GM19468 (cell line): Measurements from ENCODE around the gene SIGLEC15.

Source experiments
- ATAC-seq: cut with Tn5 transposase; IDR thresholded peaks from one replicate; pipeline ENCODE4 v1.9.1; 2021; ENCODE audit warnings: mild to moderate bottlenecking, moderate library complexity, moderate number of reproducible peaks; ENCODE audit not compliant: unreplicated experiment; ENCODE audit errors: extremely low read depth

The SIGLEC15 gene

DNA sequence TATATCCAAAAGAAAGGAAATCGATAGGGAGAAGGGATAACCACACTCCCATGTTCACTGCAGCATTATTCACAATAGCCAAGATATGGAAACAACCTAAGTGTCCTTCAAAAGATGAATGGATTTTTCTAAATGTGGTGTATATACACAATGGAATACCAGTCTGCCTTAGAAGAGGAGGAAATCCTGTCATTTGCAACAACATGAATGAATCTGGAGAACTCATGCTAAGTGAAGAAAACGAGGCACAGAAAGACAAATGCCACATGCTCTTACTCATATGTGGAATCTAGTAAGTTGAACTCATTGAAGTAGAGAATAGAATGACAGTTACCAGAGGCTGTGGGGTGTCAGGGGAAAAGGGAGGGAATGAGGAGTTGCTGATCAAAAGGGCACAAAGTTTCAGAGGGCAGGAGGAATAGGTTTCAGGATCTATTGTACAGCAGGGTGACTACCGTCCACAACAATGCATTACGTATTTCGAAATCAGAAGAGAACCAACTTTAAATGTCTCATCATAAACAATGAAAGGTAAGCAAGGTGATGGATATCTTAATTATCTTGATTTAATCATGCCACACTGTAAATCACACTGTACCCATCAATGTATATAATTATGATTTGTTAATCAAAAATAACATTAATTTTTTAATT, 46.1 kb downstream of the SIGLEC15 start:
- no peak for ATAC-seq

DNA sequence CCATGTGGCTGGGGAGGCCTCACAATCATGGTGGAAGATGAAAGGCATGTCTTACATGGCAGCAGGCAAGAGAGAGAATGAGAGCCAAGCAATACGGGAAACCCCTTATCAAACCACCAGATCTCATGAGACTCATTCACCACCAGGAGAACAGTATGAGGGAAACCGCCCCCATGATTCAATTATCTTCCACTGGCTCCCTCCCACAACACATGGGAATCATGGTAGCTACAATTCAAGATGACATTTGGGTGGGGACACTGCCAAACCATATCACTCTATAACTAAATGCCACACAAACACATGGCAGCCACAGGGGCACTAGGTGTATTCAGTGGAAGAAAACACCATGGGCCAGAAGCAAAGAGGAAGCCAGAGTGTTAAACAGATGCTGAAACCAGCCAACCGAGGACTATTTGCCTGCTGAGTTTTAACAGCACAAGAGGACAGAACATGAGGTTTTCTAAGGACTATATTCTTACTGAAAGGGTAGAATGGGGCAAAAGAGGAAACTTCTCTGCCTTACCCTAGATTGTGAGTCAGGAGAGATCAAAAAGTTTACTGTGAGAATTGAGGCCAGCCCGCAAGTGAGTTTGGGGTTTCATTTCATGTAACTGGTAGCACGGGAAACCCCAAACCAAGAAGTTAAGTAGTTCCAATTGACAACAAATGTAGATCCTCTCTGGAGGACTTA, 49.2 kb downstream of the SIGLEC15 start:
- peak; percentile 88 for ATAC-seq

DNA sequence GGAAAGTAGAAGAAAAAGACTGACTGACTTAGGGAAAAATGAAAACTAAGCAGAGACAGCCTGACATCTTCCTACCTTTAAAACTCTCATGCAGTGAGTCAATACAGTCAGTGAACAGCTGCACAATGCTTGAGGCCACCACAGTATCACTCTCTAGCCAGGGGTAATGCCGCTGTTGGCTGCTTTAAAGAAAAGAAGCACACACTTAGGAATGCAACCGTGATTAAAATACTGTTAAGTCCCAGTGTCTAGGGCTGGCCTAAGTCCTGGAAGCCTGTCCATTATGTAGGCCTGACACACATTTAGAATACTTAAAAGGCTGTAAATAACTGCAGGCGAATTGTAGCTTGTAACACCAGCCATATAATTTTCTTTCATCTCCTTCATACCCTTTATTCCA, 50.7 kb downstream of the SIGLEC15 start:
- no peak for ATAC-seq

DNA sequence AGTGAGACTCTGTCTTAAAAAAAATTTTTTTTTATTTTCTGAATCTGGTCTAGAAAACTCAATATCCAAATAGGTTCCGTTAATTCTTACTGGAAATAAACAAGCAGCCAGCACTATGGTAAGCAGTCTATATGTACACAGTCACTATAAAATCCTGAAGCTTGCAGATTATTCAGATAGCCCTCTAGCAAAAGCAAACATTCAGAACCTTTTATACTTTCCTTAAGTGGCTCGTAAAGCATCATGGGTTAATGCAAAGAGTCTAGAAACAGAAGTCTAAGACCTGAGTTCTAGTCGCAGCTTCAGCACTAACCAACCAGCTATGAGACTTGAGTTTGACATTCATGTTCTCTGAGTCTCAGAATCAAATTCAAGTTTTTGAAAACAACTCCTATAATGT, 51.9 kb downstream of the SIGLEC15 start:
- ATAC-seq = no peak

DNA sequence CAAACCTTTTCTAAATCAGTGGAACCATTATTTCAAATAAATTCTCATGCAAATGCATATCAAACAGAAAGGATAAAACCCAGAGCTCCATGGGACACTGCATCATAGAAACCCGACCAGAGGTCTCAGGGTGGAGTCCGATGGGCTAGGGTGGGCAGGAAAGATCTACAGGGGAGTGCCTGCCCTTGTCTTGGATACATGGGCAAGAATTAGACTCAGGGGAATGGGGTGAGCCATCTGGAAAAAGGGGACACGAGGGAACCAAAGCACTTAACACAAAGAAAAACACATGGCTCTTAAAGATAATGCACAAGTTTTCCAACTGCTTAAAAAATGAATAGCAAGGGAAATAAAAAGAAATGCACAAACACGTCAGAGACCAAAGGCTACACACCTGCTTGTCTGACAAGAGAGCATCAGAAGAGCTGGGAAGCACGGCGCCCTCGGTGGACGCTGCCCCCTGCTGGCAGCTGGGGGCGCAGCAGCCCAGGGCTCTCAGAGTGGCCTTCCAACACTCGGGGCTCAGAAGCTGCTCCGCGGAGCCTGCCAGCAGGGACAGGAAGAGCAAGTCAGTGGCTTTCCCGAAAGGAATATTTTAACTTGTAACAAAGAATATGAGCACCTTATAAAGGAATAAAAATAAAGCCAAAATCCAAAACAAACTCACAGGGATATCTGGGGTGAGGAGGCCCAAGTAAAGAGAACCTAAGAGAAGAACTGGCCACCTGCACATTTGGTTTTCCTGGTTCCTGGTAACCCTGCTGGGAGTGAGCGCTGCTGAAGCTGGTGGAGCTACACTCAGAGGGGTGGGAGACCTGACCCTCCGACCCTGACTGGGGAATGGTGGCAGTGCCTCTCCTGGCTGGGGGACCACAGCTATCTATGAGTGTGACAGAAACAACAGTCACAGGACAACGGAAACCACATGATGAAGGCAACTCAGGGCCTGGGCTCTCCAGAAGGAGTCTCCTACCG, 54.5 kb downstream of the SIGLEC15 start:
- ATAC-seq = peak; percentile 48

DNA sequence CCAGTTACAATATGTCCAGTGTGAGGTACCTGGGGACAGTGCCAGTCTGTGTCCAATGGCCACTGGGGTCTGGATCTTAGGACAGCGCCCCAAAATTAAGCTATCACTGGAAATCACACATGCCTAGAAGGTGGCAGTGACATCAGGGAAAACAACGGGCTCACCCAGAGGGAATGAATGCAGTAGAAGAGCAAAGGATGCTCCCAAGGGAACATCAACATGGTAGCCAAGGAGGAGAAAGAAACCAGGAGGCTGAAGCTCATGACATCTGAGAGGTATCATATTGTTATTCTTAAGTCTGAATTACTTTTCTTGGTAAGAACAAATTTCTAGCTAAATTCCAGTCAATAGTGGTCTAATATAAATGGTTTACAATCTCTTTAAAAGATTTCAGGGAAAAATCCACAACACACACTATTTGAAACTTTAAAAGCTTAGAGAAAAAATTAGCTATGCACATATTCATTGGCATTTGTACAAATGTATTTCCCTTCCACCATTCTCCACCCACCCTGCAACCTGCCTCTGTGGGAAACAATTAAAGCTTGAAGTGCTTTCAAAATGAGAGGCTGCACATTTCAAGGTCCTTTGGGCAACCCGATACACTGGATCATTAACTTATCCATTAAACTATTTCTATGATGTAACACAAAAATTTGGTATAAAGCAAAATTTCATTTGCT, 55.5 kb downstream of the SIGLEC15 start:
- ATAC-seq = no peak

DNA sequence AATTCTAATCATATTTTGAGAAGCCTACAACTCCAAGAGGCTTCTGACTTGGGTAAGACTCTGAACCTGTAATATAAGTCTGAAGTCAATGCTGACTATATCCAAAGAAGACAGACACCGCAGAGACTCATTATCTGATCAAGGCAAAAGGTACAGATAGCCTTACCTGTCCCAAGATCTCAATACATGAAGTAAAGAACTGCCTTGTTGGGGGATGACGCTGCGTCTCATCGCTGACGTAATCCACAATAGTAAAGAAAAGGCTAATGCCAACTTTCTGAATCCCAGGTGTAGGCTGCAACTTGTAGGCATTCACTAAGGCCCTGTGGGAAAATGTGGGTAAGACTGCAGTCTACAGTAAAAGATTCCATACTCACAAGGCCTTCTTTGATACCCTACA, 62.1 kb downstream of the SIGLEC15 start:
- no peak for ATAC-seq

DNA sequence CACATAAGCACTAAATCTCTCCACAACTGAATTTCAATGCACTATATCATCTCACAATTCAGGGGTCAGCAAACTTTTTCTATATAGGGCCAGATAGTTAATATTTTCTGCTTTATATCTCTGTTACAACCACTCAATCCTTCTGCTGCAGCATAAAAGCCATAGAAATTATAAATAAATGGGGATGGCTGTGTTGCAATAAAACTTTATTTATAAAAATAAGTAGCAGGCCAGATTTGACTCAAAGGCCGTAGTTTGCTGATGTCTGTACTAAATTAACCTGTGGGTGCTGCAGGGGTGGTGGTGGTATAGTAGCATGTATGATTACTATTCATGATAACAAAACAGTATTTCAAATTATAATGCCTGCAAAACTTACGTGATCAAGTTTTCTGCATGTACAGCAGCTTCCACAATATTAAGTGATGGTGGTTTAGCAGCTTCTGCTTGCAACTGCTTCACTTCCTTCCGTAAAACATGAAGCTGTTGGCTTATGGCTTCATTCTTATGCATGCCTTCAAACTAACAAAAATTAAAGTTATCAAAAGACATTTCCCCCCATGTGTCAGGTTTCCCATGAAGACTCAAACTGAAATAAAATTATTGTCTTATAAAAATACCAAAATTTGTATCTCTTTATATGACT, 64.1 kb downstream of the SIGLEC15 start:
- no peak for ATAC-seq

DNA sequence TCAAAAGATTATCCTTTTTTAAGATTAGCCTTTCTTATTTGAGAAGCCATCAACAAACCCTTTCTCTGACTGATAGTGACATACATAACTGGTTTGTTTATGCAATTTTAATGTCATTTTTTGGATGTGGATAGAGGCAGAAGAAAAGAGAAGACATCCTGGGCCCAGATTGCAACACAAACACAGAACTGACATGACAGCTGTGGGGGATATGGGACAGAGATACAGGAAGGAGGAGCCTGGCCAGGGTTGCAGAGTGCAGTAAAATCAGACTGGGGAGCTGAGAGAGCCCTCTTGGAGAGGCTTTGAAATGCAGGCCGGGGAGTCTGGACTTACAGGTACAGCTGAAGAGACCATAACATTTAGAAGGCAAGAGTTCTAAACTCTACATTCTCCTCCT, 65.1 kb downstream of the SIGLEC15 start:
- no peak for ATAC-seq

DNA sequence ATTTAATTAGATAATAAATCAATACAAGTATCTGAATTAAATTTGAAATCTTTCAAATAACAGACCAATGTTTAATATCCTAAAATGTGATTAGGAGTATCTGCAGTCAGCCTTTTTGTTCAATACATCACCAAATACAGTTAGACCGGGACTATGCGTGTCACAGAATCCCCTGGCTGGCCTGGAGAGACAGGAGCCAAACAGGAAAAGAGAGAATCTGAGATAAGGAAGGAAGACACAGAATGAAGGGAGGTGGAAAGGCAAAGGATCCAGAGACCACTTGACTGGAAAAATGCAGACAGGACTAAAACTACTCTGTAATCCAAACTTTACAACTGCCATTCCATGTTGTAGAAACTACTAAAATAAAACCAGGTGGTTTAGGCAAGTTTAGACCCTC, 66.3 kb downstream of the SIGLEC15 start:
- no peak for ATAC-seq
